BJ (cell line): Measurements from ENCODE around the gene UBXN11. TPM values are rescaled to one million over a fixed set of nuclear protein-coding genes. Genes with fewer than 3 reads are reported as not detected.

ENCODE experiments used
- CTCF ChIA-PET: fragments of 350-600 bp; formaldehyde crosslinking; extraction: SDS; loops from one replicate; lab custom pipeline; 2021; ENCODE audit warnings: antibody characterized with exemption, inconsistent platforms; lab: Yijun Ruan, JAX
- POLR2A ChIA-PET: fragments of 300-600 bp; sonication (Branson Sonifier 250); formaldehyde crosslinking; extraction: SDS; loops from one replicate; lab custom pipeline; 2021; ENCODE audit warnings: antibody characterized with exemption; lab: Charles Lee
- DNase-seq: peaks from one replicate; pipeline ENCODE4 v3.0.0-alpha.2; 2011; ENCODE audit warnings: low read depth
- H3K27me3 ChIP-seq: 2 replicates; pipeline ENCODE4 v1.6.0; 2011; ENCODE audit warnings: low read length; ENCODE audit not compliant: control insufficient read depth, insufficient read depth
- H3K36me3 ChIP-seq: 2 replicates; pipeline ENCODE4 v1.5.1; 2011; ENCODE audit warnings: low read length; ENCODE audit not compliant: control insufficient read depth, insufficient read depth
- H3K4me3 ChIP-seq: 2 replicates; pipeline ENCODE4 v1.5.1; 2011; ENCODE audit warnings: low read depth, mild to moderate bottlenecking, control low read depth, low read length
- CTCF ChIP-seq: IDR thresholded peaks from 2 replicates; pipeline ENCODE4 v1.5.1; 2011; ENCODE audit warnings: low read depth, mild to moderate bottlenecking, control low read depth, inconsistent platforms, low read length, moderate library complexity; ENCODE audit not compliant: insufficient read depth
- polyA plus RNA-seq: library from polyadenylated mRNA; depleted of rRNA; stranded (reverse); fragments of >200 nt; gene quantifications from 2 replicates; pipeline ENCODE4 v1.2.3, GENCODE V29; 2011

UBXN11 gene
- polyA plus RNA-seq, 1 experiment: 12.9 TPM

- Histone ChIP-seq H3K27me3 (peaks cover 1% of the 10 kb centered on the region), H3K4me3 (no peak overlapping the region), H3K36me3 (no peaks in the 10 kb centered on the region)
- DNase-seq: no peak
- ChIA-PET CTCF (interaction anchor here (0.7 to 1.0 kb wide), 3 partner anchors 18 to 1251 kb away, joined by 3 to 5 read pairs (median 4); no protein-coding TSS in a partner anchor), POLR2A (no interaction called here)
- no peak for TF ChIP-seq CTCF
Measured at GRCh38 chr1:26344147-26344920, 37.9 kb upstream of the UBXN11 start.

- TF ChIP-seq CTCF: no peak
- DNase-seq: no peak
- ChIA-PET CTCF (interaction anchor here (1.9 kb wide), 1 partner anchor 24 kb away, joined by 9 read pairs; no protein-coding TSS in a partner anchor), POLR2A (no interaction called here)
- Histone ChIP-seq H3K4me3 (no peak overlapping the region), H3K36me3 (no peaks in the 10 kb centered on the region), H3K27me3 (peaks cover 9% of the 10 kb centered on the region)
Measured at GRCh38 chr1:26340047-26340481, 33.6 kb upstream of the UBXN11 start.

- Histone ChIP-seq H3K4me3 (no peak overlapping the region), H3K36me3 (no peaks in the 10 kb centered on the region), H3K27me3 (peaks cover 9% of the 10 kb centered on the region; the same call in 1 of the 2 replicates)
- TF ChIP-seq CTCF: no peak
- ChIA-PET POLR2A (no interaction called here), CTCF (interaction anchor here (0.9 to 1.9 kb wide), 3 partner anchors 10 to 29 kb away, joined by 4 to 9 read pairs (median 6); no protein-coding TSS in a partner anchor)
- DNase-seq: no peak
Measured at GRCh38 chr1:26338670-26339069, 32.2 kb upstream of the UBXN11 start.

GRCh38 chr1:26337625-26338024 lies 31.2 kb upstream of the UBXN11 start:
- no peak for TF ChIP-seq CTCF
- no peak overlapping the region for H3K4me3 ChIP-seq
- peaks cover 9% of the 10 kb centered on the region; the same call in 1 of the 2 replicates for H3K27me3 ChIP-seq
- ChIA-PET CTCF (interaction anchor here (0.5 kb wide), 1 partner anchor 1639 kb away, joined by 3 read pairs; no protein-coding TSS in a partner anchor), POLR2A (no interaction called here)
- no peak for DNase-seq
- no peaks in the 10 kb centered on the region for H3K36me3 ChIP-seq

GRCh38 chr1:26337206-26337535 lies 30.7 kb upstream of the UBXN11 start:
- Histone ChIP-seq H3K36me3 (no peaks in the 10 kb centered on the region), H3K27me3 (peaks cover 9% of the 10 kb centered on the region; the same call in 1 of the 2 replicates), H3K4me3 (no peak overlapping the region)
- no peak for DNase-seq
- ChIA-PET POLR2A (no interaction called here), CTCF (no interaction called here)
- TF ChIP-seq CTCF: no peak
